IMR-90 (cell line): ENCODE results near the gene CD84. TPM values are rescaled to one million over a fixed set of nuclear protein-coding genes. Genes with fewer than 3 reads are reported as not detected.

Source experiments
- ATAC-seq: fragments of 200-7000 bp; cut with Tn5 transposase; 2 replicates; pipeline ENCODE4 v1.9.1; 2020; ENCODE audit warnings: low read depth, mild to moderate bottlenecking, moderate library complexity
- BruUV-seq: library from RNA; stranded (reverse); fragments of 400-500 nt; replicated peaks from 2 replicates; lab custom pipeline; 2021; lab: Mats Ljungman, UMichigan
- CTCF ChIA-PET: fragments of 300-600 bp; formaldehyde crosslinking; extraction: SDS; loops from one replicate; lab custom pipeline; 2021; ENCODE audit warnings: antibody characterized with exemption; lab: Yijun Ruan, JAX
- POLR2A ChIA-PET: fragments of 300-600 bp; sonication (Branson Sonifier 250); formaldehyde crosslinking; loops from one replicate; lab custom pipeline; 2022; ENCODE audit warnings: antibody characterized with exemption; ENCODE audit not compliant: unreplicated experiment; lab: Charles Lee
- DNase-seq: peaks from one replicate; pipeline ENCODE4 v3.0.0; 2013
- H2AFZ ChIP-seq: replicated peaks from 2 replicates; pipeline ENCODE3; 2013; ENCODE audit warnings: low read length, mild to moderate bottlenecking; ENCODE audit not compliant: poor library complexity
- H2AK5ac ChIP-seq: 2 replicates; pipeline ENCODE4 v1.6.1; 2013; ENCODE audit warnings: low read depth, low read length, inconsistent platforms
- H2AK9ac ChIP-seq: replicated peaks from 2 replicates; pipeline ENCODE3; 2013; ENCODE audit warnings: mild to moderate bottlenecking, low read depth, low read length, moderate library complexity; ENCODE audit not compliant: poor library complexity
- H2BK120ac ChIP-seq: 2 replicates; pipeline ENCODE4 v1.6.1; 2013; ENCODE audit warnings: low read depth, low read length, inconsistent platforms
- H2BK15ac ChIP-seq: 3 replicates; pipeline ENCODE4 v1.6.1; 2013; ENCODE audit warnings: low read depth, low read length, inconsistent platforms
- H2BK20ac ChIP-seq: 2 replicates; pipeline ENCODE4 v1.6.1; 2013; ENCODE audit warnings: low read depth, mild to moderate bottlenecking, inconsistent platforms, low read length, moderate library complexity
- H2BK5ac ChIP-seq: 2 replicates; pipeline ENCODE4 v1.6.1; 2013; ENCODE audit warnings: mild to moderate bottlenecking, low read depth, low read length, inconsistent platforms; ENCODE audit not compliant: poor library complexity, severe bottlenecking
- H3K14ac ChIP-seq: replicated peaks from 2 replicates; pipeline ENCODE4 v1.6.1; 2013; ENCODE audit warnings: low read depth, low read length, inconsistent platforms
- H3K18ac ChIP-seq: 2 replicates; pipeline ENCODE4 v1.6.1; 2013; ENCODE audit warnings: low read depth, low read length, control low read depth
- H3K23ac ChIP-seq: 2 replicates; pipeline ENCODE4 v1.6.1; 2013; ENCODE audit warnings: low read depth, low read length, inconsistent platforms
- H3K27ac ChIP-seq: 2 replicates; pipeline ENCODE4 v1.5.1; 2013; ENCODE audit warnings: mild to moderate bottlenecking, control low read depth, low read length; ENCODE audit not compliant: insufficient read depth
- H3K27me3 ChIP-seq: 2 replicates; pipeline ENCODE4 v1.6.1; 2013; ENCODE audit warnings: low read length; ENCODE audit not compliant: control insufficient read depth, insufficient read depth
- H3K36me3 ChIP-seq: 2 replicates; pipeline ENCODE4 v1.6.1; 2013; ENCODE audit warnings: low read length, mixed read lengths; ENCODE audit not compliant: control insufficient read depth, insufficient read depth
- H3K4ac ChIP-seq: 2 replicates; pipeline ENCODE4 v1.6.1; 2013; ENCODE audit warnings: low read depth, low read length, inconsistent platforms
- H3K4me1 ChIP-seq: 2 replicates; pipeline ENCODE4 v1.6.1; 2013; ENCODE audit warnings: low read length, mixed read lengths; ENCODE audit not compliant: control insufficient read depth, insufficient read depth
- H3K4me2 ChIP-seq: 2 replicates; pipeline ENCODE4 v1.6.1; 2013; ENCODE audit warnings: low read depth, mild to moderate bottlenecking, control low read depth, low read length, moderate library complexity
- H3K4me3 ChIP-seq: 2 replicates; pipeline ENCODE4 v1.5.1; 2013; ENCODE audit warnings: low read depth, mild to moderate bottlenecking, control low read depth, low read length, moderate library complexity; ENCODE audit not compliant: insufficient read depth
- H3K56ac ChIP-seq: 2 replicates; pipeline ENCODE4 v1.6.1; 2013; ENCODE audit warnings: low read length, inconsistent platforms; ENCODE audit not compliant: insufficient read depth; ENCODE audit errors: extremely low read depth
- H3K79me1 ChIP-seq, 2 experiments: 2 replicates each; pipeline ENCODE4 v1.6.1; 2013; ENCODE audit warnings: low read length in 2 of 2, inconsistent platforms in 1 of 2, low read depth in 1 of 2
- H3K9ac ChIP-seq: 2 replicates; pipeline ENCODE4 v1.6.1; 2013; ENCODE audit warnings: low read depth, low read length, control low read depth
- H3K9me1 ChIP-seq: 2 replicates; pipeline ENCODE4 v1.6.1; 2013; ENCODE audit warnings: low read length, inconsistent platforms; ENCODE audit not compliant: insufficient read depth
- H3K9me3 ChIP-seq: 2 replicates; pipeline ENCODE4 v1.6.1; 2013; ENCODE audit warnings: low read length; ENCODE audit not compliant: control insufficient read depth, insufficient read depth
- H4K20me1 ChIP-seq: 2 replicates; pipeline ENCODE4 v1.6.1; 2013; ENCODE audit warnings: low read length, inconsistent platforms; ENCODE audit not compliant: insufficient read depth
- H4K5ac ChIP-seq: 2 replicates; pipeline ENCODE4 v1.6.1; 2013; ENCODE audit warnings: mild to moderate bottlenecking, low read depth, low read length, control low read depth
- H4K8ac ChIP-seq, 2 experiments: 2 replicates each; pipeline ENCODE4 v1.6.1; 2013; ENCODE audit warnings: low read depth in 2 of 2, low read length in 2 of 2, control low read depth in 1 of 2, inconsistent platforms in 1 of 2
- H4K91ac ChIP-seq: 2 replicates; pipeline ENCODE4 v1.6.1; 2013; ENCODE audit warnings: low read depth, low read length, inconsistent platforms; ENCODE audit not compliant: insufficient read depth
- CEBPB ChIP-seq: IDR thresholded peaks from 2 replicates; pipeline ENCODE4 v1.6.1; 2012; ENCODE audit warnings: low read depth, low read length, improper control_type of control experiment
- RFX5 ChIP-seq: IDR thresholded peaks from 2 replicates; pipeline ENCODE4 v1.8.0; 2012; ENCODE audit warnings: low read depth, mild to moderate bottlenecking, low read length, moderate library complexity
- WGBS, 2 experiments: methylation state at CpG; one replicate each; pipeline versions ENCODE4 v1.1.5 to v1.1.7; 2013; ENCODE audit warnings: missing lambda C conversion rate in 2 of 2; ENCODE audit not compliant: insufficient read length in 1 of 2; ENCODE audit errors: extremely low coverage in 2 of 2; 5-methylcytosine and 5-hydroxymethylcytosine counted together
- dilution Hi-C: fragments of 300-500 bp; cut with HindIII; formaldehyde crosslinking; loops from one replicate; pipeline ENCODE4 v1.14.3; 2018; ENCODE audit warnings: low sequenced_read_pairs; ENCODE audit not compliant: unreplicated experiment
- in situ Hi-C: fragments of 300-500 bp; cut with MboI; formaldehyde crosslinking; loops from 3 replicates; pipeline ENCODE4 v1.14.3; 2019; ENCODE audit warnings: low sequenced_read_pairs, inconsistent platforms, mixed read lengths
- intact Hi-C: fragments of 100-400 bp; cut with micrococcal nuclease; formaldehyde crosslinking; loops from 2 replicates; pipeline ENCODE4 v1.10.0; 2022
- polyA plus RNA-seq, 3 experiments: library from polyadenylated mRNA; depleted of rRNA; stranded (reverse); fragments of >200 nt; gene quantifications; 2 replicates each; pipeline ENCODE4 v1.2.3, GENCODE V29; 2012; ENCODE audit warnings: low replicate concordance in 1 of 3
- total RNA-seq: library from RNA; depleted of rRNA; stranded (reverse); fragments of >200 nt; gene quantifications from 2 replicates; pipeline ENCODE4 v1.2.3, GENCODE V29; 2012
- TF ChIP-seq, protein P1 (sequence below): fragments of 150-350 bp; IDR thresholded peaks from 2 replicates; pipeline ENCODE4 v1.6.1; 2017; ENCODE audit warnings: mild to moderate bottlenecking, antibody characterized with exemption, low read length, low read depth

Gene CD84
- total and polyA plus RNA-seq, 2 of the 4 experiments (the other 2 are of a cell fraction): not detected

GRCh38 chr1:160577671-160578070 lies 1.6 kb downstream of the CD84 start:
- ATAC-seq (no peak), DNase-seq (no peak)
- ChIA-PET CTCF (no interaction called here), POLR2A (no interaction called here)
- no peak overlapping the region for H4K8ac ChIP-seq
- no peaks in the 10 kb centered on the region for H3K4me1 ChIP-seq
- H2AK5ac ChIP-seq: no peak overlapping the region
- no peak overlapping the region for H2BK20ac ChIP-seq
- H3K27me3 ChIP-seq: no peaks in the 10 kb centered on the region
- no peak overlapping the region for H2AK9ac ChIP-seq
- no peak overlapping the region for H3K4ac ChIP-seq
- no peak overlapping the region for H4K91ac ChIP-seq
- no peaks in the 10 kb centered on the region for H3K9me3 ChIP-seq
- no peak overlapping the region for H3K27ac ChIP-seq
- no peaks in the 10 kb centered on the region for H4K20me1 ChIP-seq
- H4K5ac ChIP-seq: no peak overlapping the region
- H3K9me1 ChIP-seq: no peaks in the 10 kb centered on the region
- intact Hi-C loops: no loop called here
- H2BK15ac ChIP-seq: no peak overlapping the region
- no peak overlapping the region for H3K4me3 ChIP-seq
- H2BK120ac ChIP-seq: no peak overlapping the region
- no peak overlapping the region for H3K14ac ChIP-seq
- H3K56ac ChIP-seq: no peak overlapping the region
- no peak overlapping the region for H3K4me2 ChIP-seq
- H3K79me1 ChIP-seq: no peaks in the 10 kb centered on the region
- no peak overlapping the region for H3K18ac ChIP-seq
- H3K23ac ChIP-seq: no peak overlapping the region
- BruUV-seq: no TSS peak
- dilution Hi-C loops: no loop called here
- H3K36me3 ChIP-seq: no peaks in the 10 kb centered on the region
- no peak overlapping the region for H2AFZ ChIP-seq
- WGBS, 2 experiments: no CpG with 5 or more reads among the region's 2 CpGs
- TF ChIP-seq RFX5: no peak
- TF ChIP-seq, protein P1, sequence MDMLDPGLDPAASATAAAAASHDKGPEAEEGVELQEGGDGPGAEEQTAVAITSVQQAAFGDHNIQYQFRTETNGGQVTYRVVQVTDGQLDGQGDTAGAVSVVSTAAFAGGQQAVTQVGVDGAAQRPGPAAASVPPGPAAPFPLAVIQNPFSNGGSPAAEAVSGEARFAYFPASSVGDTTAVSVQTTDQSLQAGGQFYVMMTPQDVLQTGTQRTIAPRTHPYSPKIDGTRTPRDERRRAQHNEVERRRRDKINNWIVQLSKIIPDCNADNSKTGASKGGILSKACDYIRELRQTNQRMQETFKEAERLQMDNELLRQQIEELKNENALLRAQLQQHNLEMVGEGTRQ: no peak
- TF ChIP-seq CEBPB: no peak
- in situ Hi-C loops: no loop called here
- H2BK5ac ChIP-seq: no peak overlapping the region
- H3K9ac ChIP-seq: no peak overlapping the region
